ENCODE results near the gene ZMIZ1. TPM values are rescaled to one million over a fixed set of nuclear protein-coding genes. Genes with fewer than 3 reads are reported as not detected.

ZMIZ1 gene
- total RNA-seq, 4 donors from 2014 or later: 71.9 to 104 (median 79.5) TPM

DNA sequence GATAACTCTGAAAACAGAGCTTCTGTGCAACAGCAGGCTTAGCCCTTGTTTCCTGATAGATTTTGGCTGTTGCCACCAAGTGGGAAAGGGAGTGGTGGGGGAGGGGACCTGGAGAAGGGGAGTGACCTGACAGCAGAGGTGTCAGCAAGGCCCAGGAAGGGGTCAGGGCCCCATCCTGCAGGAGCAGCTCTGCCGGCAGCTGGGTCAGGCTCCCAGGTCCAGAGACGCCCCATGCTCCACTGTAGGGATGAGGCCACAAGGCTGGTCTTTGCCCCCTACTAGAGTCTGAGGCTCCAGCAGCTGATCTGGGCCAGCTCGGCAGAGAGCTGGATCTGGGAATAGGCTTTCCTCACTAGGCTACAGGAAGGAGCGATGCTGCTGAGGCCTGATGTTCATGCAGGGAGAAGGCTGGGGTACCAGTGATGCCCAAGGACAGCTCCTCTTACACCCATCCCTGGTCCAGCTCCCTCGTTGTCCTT lies 44.0 kb upstream of the ZMIZ1 start:
- no peak overlapping the region for H3K27ac ChIP-seq
- no peaks in the 10 kb centered on the region for H3K9me3 ChIP-seq
- TF ChIP-seq POLR2A (IDR thresholded peaks at IDR 0.05): no peak
- no peak for TF ChIP-seq POLR2AphosphoS5 (IDR thresholded peaks at IDR 0.05)
- TF ChIP-seq, protein P1, sequence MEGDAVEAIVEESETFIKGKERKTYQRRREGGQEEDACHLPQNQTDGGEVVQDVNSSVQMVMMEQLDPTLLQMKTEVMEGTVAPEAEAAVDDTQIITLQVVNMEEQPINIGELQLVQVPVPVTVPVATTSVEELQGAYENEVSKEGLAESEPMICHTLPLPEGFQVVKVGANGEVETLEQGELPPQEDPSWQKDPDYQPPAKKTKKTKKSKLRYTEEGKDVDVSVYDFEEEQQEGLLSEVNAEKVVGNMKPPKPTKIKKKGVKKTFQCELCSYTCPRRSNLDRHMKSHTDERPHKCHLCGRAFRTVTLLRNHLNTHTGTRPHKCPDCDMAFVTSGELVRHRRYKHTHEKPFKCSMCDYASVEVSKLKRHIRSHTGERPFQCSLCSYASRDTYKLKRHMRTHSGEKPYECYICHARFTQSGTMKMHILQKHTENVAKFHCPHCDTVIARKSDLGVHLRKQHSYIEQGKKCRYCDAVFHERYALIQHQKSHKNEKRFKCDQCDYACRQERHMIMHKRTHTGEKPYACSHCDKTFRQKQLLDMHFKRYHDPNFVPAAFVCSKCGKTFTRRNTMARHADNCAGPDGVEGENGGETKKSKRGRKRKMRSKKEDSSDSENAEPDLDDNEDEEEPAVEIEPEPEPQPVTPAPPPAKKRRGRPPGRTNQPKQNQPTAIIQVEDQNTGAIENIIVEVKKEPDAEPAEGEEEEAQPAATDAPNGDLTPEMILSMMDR (IDR thresholded peaks at IDR 0.05): no peak
- TF ChIP-seq EP300 (IDR thresholded peaks at IDR 0.05): no peak
- DNase-seq (ENCODE audit: low spot score in 2 of 2): peak; percentile 45 to 60
- H3K4me1 ChIP-seq: peaks cover 16% of the 10 kb centered on the region
- WGBS: 100% methylated on average over 2 of the region's 5 CpGs
- no peaks in the 10 kb centered on the region for H3K36me3 ChIP-seq
- no peaks in the 10 kb centered on the region for H3K27me3 ChIP-seq
- no peak overlapping the region for H3K4me3 ChIP-seq

DNA sequence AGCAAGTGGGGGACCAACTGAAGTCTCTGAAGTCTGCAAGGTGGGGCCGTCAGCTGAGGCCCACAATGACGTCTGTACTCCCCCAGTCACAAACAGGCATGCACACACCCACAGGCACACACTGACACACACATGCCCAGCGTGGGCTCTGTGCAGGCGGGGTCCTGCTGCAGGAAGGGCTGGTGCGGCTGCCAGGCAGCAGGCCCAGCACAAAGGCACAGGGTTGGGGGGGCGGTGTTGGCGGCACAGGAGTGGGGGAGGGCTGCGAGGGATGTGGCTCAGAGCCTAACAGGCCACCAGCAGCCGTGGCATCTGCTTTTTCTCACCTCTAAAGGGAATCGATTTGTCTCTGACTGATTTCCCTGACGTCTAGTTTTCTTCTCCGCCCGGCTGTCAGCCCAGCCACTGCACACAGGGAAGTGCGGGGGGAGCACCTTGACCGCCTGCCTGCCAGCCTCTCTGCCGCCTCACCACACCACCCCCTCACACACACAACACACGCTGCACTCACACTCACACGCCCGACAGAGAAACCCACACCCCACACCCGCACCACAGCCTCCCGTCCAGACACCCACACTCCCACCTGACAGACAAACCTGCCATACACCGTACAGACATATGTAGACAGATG lies 43.5 kb upstream of the ZMIZ1 start:
- Histone ChIP-seq H3K4me1 (peaks cover 12% of the 10 kb centered on the region), H3K4me3 (no peak overlapping the region), H3K36me3 (no peaks in the 10 kb centered on the region), H3K9me3 (no peaks in the 10 kb centered on the region), H3K27me3 (no peaks in the 10 kb centered on the region), H3K27ac (no peak overlapping the region)
- 70% methylated on average over 20 of the region's 22 CpGs for WGBS
- DNase-seq (ENCODE audit: low spot score in 2 of 2): peak; percentile 48 to 69
- no peak for TF ChIP-seq EP300 (IDR thresholded peaks at IDR 0.05)
- TF ChIP-seq, protein P1 (IDR thresholded peaks at IDR 0.05): no peak
- TF ChIP-seq POLR2AphosphoS5 (IDR thresholded peaks at IDR 0.05): no peak
- no peak for TF ChIP-seq POLR2A (IDR thresholded peaks at IDR 0.05)

DNA sequence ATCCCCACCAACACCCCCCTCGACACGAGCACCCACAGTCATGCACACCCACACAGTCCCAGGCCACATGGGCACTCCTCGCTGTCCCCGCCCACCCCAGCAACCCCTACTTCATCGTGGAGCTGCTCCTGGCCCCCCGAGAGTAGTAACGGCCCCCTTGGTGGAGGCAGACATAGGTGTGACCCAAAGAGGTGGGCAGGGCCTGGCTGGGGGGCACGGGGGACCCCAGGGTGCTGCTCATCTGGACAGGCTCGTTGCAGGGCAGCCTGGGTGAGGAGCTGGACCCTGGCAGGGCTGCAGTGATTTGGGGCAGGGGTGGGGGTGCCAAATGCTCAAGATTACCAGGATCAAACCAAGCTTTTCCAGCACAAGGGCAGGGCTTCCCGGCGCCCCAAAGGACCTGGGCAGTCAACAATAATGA lies 42.4 kb upstream of the ZMIZ1 start:
- TF ChIP-seq EP300 (IDR thresholded peaks at IDR 0.05) (no peak), POLR2A (IDR thresholded peaks at IDR 0.05) (no peak), POLR2AphosphoS5 (IDR thresholded peaks at IDR 0.05) (no peak)
- TF ChIP-seq, protein P1 (IDR thresholded peaks at IDR 0.05): no peak

DNA sequence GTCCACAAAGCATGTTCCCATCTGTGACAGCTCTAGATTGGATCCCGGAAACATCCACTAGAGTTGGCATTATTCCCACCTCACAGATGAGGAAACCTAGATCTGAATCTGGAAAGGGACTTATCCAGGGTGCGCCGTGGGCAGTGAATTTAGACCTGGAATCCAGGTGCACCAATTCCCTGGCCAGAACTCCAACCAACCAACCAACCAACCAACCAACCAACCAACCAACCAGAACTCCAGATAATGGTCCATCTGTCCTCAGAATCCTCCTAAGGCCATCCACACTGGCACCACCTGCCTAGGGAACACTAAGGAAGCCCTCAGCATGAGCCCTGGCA lies 42.0 kb upstream of the ZMIZ1 start:
- Histone ChIP-seq H3K9me3 (no peaks in the 10 kb centered on the region), H3K4me1 (peaks cover 5% of the 10 kb centered on the region), H3K27ac (no peak overlapping the region), H3K36me3 (no peaks in the 10 kb centered on the region), H3K27me3 (no peaks in the 10 kb centered on the region), H3K4me3 (no peak overlapping the region)
- DNase-seq (ENCODE audit: low spot score in 2 of 2): no peak
- WGBS: 92% methylated on average over 3 of the region's 3 CpGs
- TF ChIP-seq POLR2AphosphoS5 (IDR thresholded peaks at IDR 0.05): no peak
- TF ChIP-seq, protein P1 (IDR thresholded peaks at IDR 0.05): no peak
- TF ChIP-seq EP300 (IDR thresholded peaks at IDR 0.05): no peak
- no peak for TF ChIP-seq POLR2A (IDR thresholded peaks at IDR 0.05)

More for the DNA sequence above, 42.4 kb upstream of the ZMIZ1 start:
- H3K4me1 ChIP-seq: peaks cover 5% of the 10 kb centered on the region
- H3K27me3 ChIP-seq: no peaks in the 10 kb centered on the region
- DNase-seq (ENCODE audit: low spot score in 2 of 2): peak; percentile 48 to 52
- no peaks in the 10 kb centered on the region for H3K36me3 ChIP-seq
- H3K9me3 ChIP-seq: no peaks in the 10 kb centered on the region
- H3K27ac ChIP-seq: no peak overlapping the region
- H3K4me3 ChIP-seq: no peak overlapping the region
- 90% methylated on average over 11 of the region's 11 CpGs for WGBS

DNA sequence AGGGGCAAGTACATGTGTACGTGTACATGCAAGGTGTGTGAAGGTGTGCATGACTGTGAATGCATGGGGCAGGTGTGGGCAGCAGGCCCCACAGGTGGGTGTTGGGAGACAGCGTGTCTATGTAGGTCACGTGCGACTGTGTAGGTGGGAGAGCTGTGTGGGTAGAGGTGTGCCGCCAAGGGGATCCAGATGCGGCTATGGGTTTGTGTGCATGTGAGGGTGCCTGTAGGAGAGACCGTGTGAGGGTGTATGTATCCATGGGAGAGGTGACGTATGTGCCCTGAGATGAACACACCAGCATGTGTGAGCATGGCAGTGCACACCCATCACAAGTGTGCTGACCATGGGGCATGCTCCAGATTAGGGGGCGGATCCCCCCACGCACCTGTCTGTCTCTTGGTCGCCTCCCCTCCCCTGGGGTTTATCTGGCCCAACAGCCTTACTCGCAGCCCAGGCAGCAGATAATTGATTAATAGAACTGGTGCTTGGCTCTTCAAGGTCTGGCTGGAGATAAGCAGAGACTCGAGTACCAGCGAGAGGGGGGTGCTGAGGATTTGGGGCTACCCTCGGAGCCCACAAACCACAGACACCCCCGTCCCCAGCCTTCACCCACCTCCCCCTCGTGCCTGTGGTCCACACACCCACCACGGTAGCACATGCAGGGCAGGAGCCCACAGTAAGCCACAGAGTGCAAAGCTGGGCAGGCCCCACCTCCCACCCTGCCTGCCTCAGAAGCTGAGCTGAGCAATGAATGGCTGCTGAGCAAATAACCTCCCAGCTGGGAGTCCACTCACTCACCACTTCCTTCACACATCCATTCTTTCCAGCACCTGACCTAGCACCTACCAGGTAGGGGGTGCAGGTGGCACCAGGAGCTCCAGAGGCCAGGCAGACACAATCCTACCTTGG lies 41.4 kb upstream of the ZMIZ1 start:
- no peaks in the 10 kb centered on the region for H3K36me3 ChIP-seq
- H3K27ac ChIP-seq: no peak overlapping the region
- peaks cover 5% of the 10 kb centered on the region for H3K4me1 ChIP-seq
- no peaks in the 10 kb centered on the region for H3K9me3 ChIP-seq
- DNase-seq (ENCODE audit: low spot score in 2 of 2): peak; percentile 49 to 58
- no peak overlapping the region for H3K4me3 ChIP-seq
- TF ChIP-seq EP300 (IDR thresholded peaks at IDR 0.05) (no peak), POLR2AphosphoS5 (IDR thresholded peaks at IDR 0.05) (no peak)
- H3K27me3 ChIP-seq: no peaks in the 10 kb centered on the region
- 91% methylated on average over 10 of the region's 18 CpGs for WGBS

Measured in suprapubic skin (tissue), 4 donors.